DND-41 (cell line): ENCODE data around the gene SFMBT2.

Source experiments
- EZH2 ChIP-seq: IDR thresholded peaks from 3 replicates; pipeline ENCODE4 v1.6.1; 2012; ENCODE audit warnings: borderline replicate concordance, low read depth, mild to moderate bottlenecking, moderate library complexity, low read length, inconsistent platforms; ENCODE audit not compliant: severe bottlenecking
- TF ChIP-seq, protein P1 (sequence below): IDR thresholded peaks from 2 replicates; pipeline ENCODE4 v1.5.1; 2012; ENCODE audit warnings: borderline replicate concordance, low read length, moderate library complexity, mild to moderate bottlenecking; ENCODE audit not compliant: poor library complexity, severe bottlenecking; ENCODE audit errors: extremely low read depth

DNA sequence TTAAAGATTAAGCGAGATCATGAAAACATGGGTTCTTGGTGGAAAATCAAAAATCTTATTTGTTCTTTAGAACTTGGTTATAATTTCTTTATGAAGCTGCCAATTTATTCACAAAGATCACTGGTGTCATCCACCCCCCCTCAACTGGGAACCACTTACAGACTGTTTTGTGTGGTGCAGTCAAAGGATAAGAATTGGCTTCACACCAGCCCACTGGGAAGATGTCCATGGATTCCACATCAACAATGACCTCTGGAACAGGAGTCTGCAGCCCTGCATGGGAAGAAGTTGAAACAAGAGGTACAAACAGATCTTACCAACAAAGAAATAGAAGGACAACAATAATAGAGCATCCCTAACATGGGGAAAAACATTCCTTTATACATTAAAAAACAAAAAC lies 205.2 kb downstream of the SFMBT2 start:
- TF ChIP-seq, protein P1, sequence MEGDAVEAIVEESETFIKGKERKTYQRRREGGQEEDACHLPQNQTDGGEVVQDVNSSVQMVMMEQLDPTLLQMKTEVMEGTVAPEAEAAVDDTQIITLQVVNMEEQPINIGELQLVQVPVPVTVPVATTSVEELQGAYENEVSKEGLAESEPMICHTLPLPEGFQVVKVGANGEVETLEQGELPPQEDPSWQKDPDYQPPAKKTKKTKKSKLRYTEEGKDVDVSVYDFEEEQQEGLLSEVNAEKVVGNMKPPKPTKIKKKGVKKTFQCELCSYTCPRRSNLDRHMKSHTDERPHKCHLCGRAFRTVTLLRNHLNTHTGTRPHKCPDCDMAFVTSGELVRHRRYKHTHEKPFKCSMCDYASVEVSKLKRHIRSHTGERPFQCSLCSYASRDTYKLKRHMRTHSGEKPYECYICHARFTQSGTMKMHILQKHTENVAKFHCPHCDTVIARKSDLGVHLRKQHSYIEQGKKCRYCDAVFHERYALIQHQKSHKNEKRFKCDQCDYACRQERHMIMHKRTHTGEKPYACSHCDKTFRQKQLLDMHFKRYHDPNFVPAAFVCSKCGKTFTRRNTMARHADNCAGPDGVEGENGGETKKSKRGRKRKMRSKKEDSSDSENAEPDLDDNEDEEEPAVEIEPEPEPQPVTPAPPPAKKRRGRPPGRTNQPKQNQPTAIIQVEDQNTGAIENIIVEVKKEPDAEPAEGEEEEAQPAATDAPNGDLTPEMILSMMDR: no peak
- TF ChIP-seq EZH2: no peak
